Measurements from ENCODE around the gene MYLIP.

DNA sequence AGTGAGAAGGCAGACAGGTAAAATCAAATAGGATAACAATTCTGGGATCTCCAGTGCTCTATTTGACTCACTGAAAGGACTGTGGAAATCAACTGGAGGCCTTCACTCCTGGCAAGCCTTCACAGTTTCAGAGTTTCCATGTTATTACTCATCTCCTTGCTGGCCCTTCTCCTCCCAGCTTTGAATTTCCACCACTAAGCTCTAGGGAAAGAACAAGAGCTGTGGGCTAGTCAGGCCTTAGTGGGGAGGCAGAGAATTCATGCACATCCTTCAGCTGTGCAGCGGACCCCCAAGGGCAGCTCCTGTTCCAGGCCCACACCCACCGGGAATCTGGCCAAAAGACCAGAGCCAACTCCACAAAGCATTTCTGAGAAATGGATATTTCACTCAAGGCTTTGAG is 26.0 kb downstream of the MYLIP start:
- TF ChIP-seq, protein P1, sequence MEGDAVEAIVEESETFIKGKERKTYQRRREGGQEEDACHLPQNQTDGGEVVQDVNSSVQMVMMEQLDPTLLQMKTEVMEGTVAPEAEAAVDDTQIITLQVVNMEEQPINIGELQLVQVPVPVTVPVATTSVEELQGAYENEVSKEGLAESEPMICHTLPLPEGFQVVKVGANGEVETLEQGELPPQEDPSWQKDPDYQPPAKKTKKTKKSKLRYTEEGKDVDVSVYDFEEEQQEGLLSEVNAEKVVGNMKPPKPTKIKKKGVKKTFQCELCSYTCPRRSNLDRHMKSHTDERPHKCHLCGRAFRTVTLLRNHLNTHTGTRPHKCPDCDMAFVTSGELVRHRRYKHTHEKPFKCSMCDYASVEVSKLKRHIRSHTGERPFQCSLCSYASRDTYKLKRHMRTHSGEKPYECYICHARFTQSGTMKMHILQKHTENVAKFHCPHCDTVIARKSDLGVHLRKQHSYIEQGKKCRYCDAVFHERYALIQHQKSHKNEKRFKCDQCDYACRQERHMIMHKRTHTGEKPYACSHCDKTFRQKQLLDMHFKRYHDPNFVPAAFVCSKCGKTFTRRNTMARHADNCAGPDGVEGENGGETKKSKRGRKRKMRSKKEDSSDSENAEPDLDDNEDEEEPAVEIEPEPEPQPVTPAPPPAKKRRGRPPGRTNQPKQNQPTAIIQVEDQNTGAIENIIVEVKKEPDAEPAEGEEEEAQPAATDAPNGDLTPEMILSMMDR (IDR thresholded peaks at IDR 0.05), result no peak
- TF ChIP-seq POLR2A (IDR thresholded peaks at IDR 0.05), result no peak
